ENCODE measurements around the gene MESD. TPM values are rescaled to one million over a fixed set of nuclear protein-coding genes. Genes with fewer than 3 reads are reported as not detected.
A peak's percentile ranks its signal among the peaks of the same experiment; 100 is the strongest.
"Not testable (repeated sequence)": the region's sequence is repeated elsewhere in the genome, so short reads cannot be mapped to it uniquely, and the experiment has no call there.

MESD gene
- total RNA-seq, 5 donors from 2014 or later (not counting 1 experiment from before 2014, with no cell fraction given), result 17.7 to 32.8 (median 30.7) TPM

- DNase-seq (peak in 1 of 35 experiments; percentile 7), ATAC-seq (replicated peaks in 1 of 4) (peak in 3 of 4 experiments; percentile 69 to 90 (median 86))
- H3K36me3 ChIP-seq (ENCODE audit: control insufficient read depth in 2 of 2, extremely low read depth in 1 of 2, insufficient read depth in 1 of 2, low read length in 1 of 2), result peaks cover 7 to 27% of the 10 kb centered on the region in 2 donors
- WGBS (ENCODE audit: insufficient coverage), result 71% methylated on average over 5 of the region's 19 CpGs
- H3K9me3 Mint-ChIP-seq; H3K9me3 ChIP-seq; POLR2A ChIA-PET; H3K4me3 Mint-ChIP-seq; H3K4me1 ChIP-seq (ENCODE audit: control insufficient read depth in 1 of 2, extremely low read depth in 1 of 2, insufficient read depth in 2 of 2, low read length in 2 of 2); H3K4me1 Mint-ChIP-seq; H3K4me3 ChIP-seq (ENCODE audit: control insufficient read depth in 1 of 2, extremely low read depth in 1 of 2, low read length in 1 of 2); H3K27me3 Mint-ChIP-seq; H3K27ac ChIP-seq (ENCODE audit: low read length); H3K27me3 ChIP-seq (replicated peaks in 1 of 2; ENCODE audit: control insufficient read depth in 2 of 2, extremely low read depth in 1 of 2, insufficient read depth in 2 of 2, low read length in 1 of 2); H3K27ac Mint-ChIP-seq; CTCF ChIA-PET: not testable (repeated sequence)
- H3K36me3 Mint-ChIP-seq, result peaks cover 63% of the 10 kb centered on the region
Measured at GRCh38 chr15:80955571-80956452, 33.8 kb downstream of the MESD start.

DNA sequence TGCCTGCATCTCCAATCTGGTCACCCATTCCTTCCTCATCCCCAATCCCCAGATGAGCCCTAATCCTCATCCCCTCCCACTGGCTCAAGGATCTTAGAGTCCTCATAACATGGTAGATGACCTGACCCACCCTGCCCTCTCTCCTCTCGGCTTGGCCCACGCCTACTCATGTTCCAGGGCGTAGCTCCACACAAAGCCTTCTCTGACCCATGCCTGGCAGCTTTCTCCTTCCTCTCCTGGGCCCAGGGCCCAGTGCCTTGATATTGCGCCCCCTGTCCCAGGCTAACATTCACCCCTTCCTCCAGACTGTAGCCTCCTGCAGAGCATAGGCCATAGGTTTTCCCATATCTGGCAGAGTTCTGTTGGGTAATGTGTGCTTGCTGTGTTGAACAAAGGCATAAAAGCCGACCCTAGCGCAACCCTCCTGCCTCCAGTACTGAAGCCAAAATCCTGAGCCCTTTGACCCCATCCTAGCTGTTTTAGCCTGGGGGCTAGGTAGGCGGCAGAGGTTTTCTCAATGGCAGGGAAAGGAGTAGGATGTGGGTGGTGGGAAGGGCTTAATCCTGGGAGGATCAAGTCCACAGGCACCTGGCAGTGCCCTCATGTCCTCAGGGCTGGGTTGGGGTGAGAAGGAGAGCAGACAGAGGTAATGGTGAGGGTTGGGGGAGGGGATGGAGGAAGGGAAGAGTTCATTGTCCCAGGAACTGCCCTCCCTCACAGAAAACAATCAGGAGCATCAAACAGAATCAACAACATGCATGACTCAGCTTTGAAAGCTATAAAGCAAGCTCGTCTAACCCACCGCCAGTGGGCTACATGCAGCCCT, 35.5 kb downstream of the MESD start:
- WGBS (ENCODE audit: insufficient coverage), result 90% methylated on average over 3 of the region's 9 CpGs
- Mint-ChIP-seq H3K9me3 (no peaks in the 10 kb centered on the region), H3K36me3 (peaks cover 62% of the 10 kb centered on the region), H3K4me1 (peaks cover 5 to 6% (median 5%) of the 10 kb centered on the region in 3 donors), H3K27me3 (no peaks in the 10 kb centered on the region), H3K27ac (no peak overlapping the region), H3K4me3 (no peak overlapping the region)
- H3K4me1 ChIP-seq (ENCODE audit: control insufficient read depth in 1 of 2, extremely low read depth in 1 of 2, insufficient read depth in 2 of 2, low read length in 2 of 2), result no peaks in the 10 kb centered on the region
- H3K27me3 ChIP-seq (replicated peaks in 1 of 2; ENCODE audit: control insufficient read depth in 2 of 2, extremely low read depth in 1 of 2, insufficient read depth in 2 of 2, low read length in 1 of 2), result no peaks in the 10 kb centered on the region
- no peaks in the 10 kb centered on the region for H3K9me3 ChIP-seq
- H3K36me3 ChIP-seq (ENCODE audit: control insufficient read depth in 2 of 2, extremely low read depth in 1 of 2, insufficient read depth in 1 of 2, low read length in 1 of 2), result peaks cover 13 to 37% of the 10 kb centered on the region in 2 donors
- POLR2A ChIA-PET, result no interaction called here
- no peak for DNase-seq
- no peak overlapping the region for H3K4me3 ChIP-seq (ENCODE audit: control insufficient read depth in 1 of 2, extremely low read depth in 1 of 2, low read length in 1 of 2)
- no peak overlapping the region for H3K27ac ChIP-seq (ENCODE audit: low read length)
- ATAC-seq (replicated peaks in 1 of 4), result no peak
- CTCF ChIA-PET, result no interaction called here

DNA sequence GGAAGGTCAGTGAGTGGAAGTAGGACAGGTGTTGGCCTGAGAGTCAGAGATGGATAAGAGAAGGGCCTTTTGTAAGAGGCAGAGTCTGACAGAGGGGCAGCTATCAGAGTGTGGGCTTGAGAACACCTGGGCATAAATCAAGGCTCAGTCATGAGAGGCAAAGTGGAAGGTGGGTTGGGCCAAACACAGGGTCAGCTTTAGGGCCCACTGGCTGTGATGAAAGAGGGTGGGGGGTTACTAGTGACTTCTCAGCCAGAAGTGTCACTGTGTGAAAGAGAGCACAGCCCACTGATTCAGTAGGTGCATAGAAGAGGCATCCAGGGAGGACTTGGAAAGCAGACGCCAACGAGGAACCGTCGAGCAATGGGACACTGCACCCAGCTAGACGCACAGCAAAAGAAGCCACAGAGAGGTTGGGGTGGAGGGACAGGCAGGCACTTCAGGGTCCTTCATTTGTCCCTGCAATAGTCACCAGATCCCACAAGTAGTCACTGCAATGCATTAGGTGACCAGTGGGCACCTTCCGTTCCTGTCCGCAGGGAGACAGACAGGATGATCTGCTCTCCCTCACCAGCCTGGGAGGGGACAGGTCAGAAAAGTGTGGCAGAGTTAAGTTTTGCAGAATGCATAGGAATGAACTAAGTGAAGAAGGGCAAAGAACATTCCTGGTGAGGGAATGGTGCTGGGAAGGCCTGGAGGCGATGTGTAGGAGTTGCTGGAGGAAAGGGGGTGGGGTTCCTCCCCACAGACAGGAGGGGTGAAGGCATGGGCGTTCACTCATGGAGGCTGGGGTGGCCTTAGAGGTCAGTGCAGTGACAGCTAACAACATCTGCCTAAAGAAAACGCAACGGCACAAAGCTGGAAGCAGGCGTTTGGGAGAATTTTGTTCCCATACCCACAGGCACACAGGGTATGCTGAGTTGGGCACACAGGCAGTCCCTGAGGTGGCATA, 36.3 kb downstream of the MESD start:
- ChIA-PET CTCF (interaction anchor here in 1 of 2 donors (0.8 kb wide), 1 partner anchor 135 kb away, joined by 3 read pairs; no protein-coding TSS in a partner anchor), POLR2A (no interaction called here)
- no peak overlapping the region for H3K4me3 Mint-ChIP-seq
- H3K27ac Mint-ChIP-seq, result no peak overlapping the region
- Histone ChIP-seq H3K27me3 (replicated peaks in 1 of 2; ENCODE audit: control insufficient read depth in 2 of 2, extremely low read depth in 1 of 2, insufficient read depth in 2 of 2, low read length in 1 of 2) (no peaks in the 10 kb centered on the region), H3K36me3 (ENCODE audit: control insufficient read depth in 2 of 2, extremely low read depth in 1 of 2, insufficient read depth in 1 of 2, low read length in 1 of 2) (peaks cover 14 to 39% of the 10 kb centered on the region in 2 donors), H3K4me1 (ENCODE audit: control insufficient read depth in 1 of 2, extremely low read depth in 1 of 2, insufficient read depth in 2 of 2, low read length in 2 of 2) (no peaks in the 10 kb centered on the region), H3K9me3 (no peaks in the 10 kb centered on the region), H3K4me3 (ENCODE audit: control insufficient read depth in 1 of 2, extremely low read depth in 1 of 2, low read length in 1 of 2) (no peak overlapping the region), H3K27ac (ENCODE audit: low read length) (no peak overlapping the region)
- no peaks in the 10 kb centered on the region for H3K27me3 Mint-ChIP-seq
- H3K9me3 Mint-ChIP-seq, result no peaks in the 10 kb centered on the region
- 97% methylated on average over 7 of the region's 12 CpGs for WGBS (ENCODE audit: insufficient coverage)
- ATAC-seq (replicated peaks in 1 of 4) (no peak), DNase-seq (no peak)
- H3K36me3 Mint-ChIP-seq, result peaks cover 57% of the 10 kb centered on the region
- peaks cover 5 to 6% (median 5%) of the 10 kb centered on the region in 3 donors for H3K4me1 Mint-ChIP-seq

- DNase-seq (no peak), ATAC-seq (replicated peaks in 1 of 4) (no peak)
- Histone ChIP-seq H3K9me3 (no peaks in the 10 kb centered on the region), H3K4me3 (ENCODE audit: control insufficient read depth in 1 of 2, extremely low read depth in 1 of 2, low read length in 1 of 2) (no peak overlapping the region), H3K36me3 (ENCODE audit: control insufficient read depth in 2 of 2, extremely low read depth in 1 of 2, insufficient read depth in 1 of 2, low read length in 1 of 2) (peaks cover 12 to 50% of the 10 kb centered on the region in 2 donors), H3K27me3 (replicated peaks in 1 of 2; ENCODE audit: control insufficient read depth in 2 of 2, extremely low read depth in 1 of 2, insufficient read depth in 2 of 2, low read length in 1 of 2) (no peaks in the 10 kb centered on the region), H3K4me1 (ENCODE audit: control insufficient read depth in 1 of 2, extremely low read depth in 1 of 2, insufficient read depth in 2 of 2, low read length in 2 of 2) (no peaks in the 10 kb centered on the region), H3K27ac (ENCODE audit: low read length) (no peak overlapping the region)
- Mint-ChIP-seq H3K9me3 (no peaks in the 10 kb centered on the region), H3K4me1 (peaks cover 3 to 6% (median 5%) of the 10 kb centered on the region in 3 donors), H3K27ac (no peak overlapping the region), H3K4me3 (no peak overlapping the region), H3K36me3 (peaks cover 59% of the 10 kb centered on the region), H3K27me3 (no peaks in the 10 kb centered on the region)
- ChIA-PET POLR2A (no interaction called here), CTCF (no interaction called here)
- WGBS (ENCODE audit: insufficient coverage), result 52% methylated on average over 2 of the region's 5 CpGs
Measured at GRCh38 chr15:80951941-80952340, 37.7 kb downstream of the MESD start.

- Histone ChIP-seq H3K4me3 (ENCODE audit: control insufficient read depth in 1 of 2, extremely low read depth in 1 of 2, low read length in 1 of 2) (no peak overlapping the region), H3K36me3 (ENCODE audit: control insufficient read depth in 2 of 2, extremely low read depth in 1 of 2, insufficient read depth in 1 of 2, low read length in 1 of 2) (peaks cover 20 to 58% of the 10 kb centered on the region in 2 donors), H3K4me1 (ENCODE audit: control insufficient read depth in 1 of 2, extremely low read depth in 1 of 2, insufficient read depth in 2 of 2, low read length in 2 of 2) (no peaks in the 10 kb centered on the region), H3K27me3 (replicated peaks in 1 of 2; ENCODE audit: control insufficient read depth in 2 of 2, extremely low read depth in 1 of 2, insufficient read depth in 2 of 2, low read length in 1 of 2) (no peaks in the 10 kb centered on the region), H3K27ac (ENCODE audit: low read length) (no peak overlapping the region), H3K9me3 (no peaks in the 10 kb centered on the region)
- DNase-seq (no peak), ATAC-seq (replicated peaks in 1 of 4) (no peak)
- 90% methylated on average over 4 of the region's 8 CpGs for WGBS (ENCODE audit: insufficient coverage)
- H3K36me3 Mint-ChIP-seq, result peaks cover 65% of the 10 kb centered on the region
- peaks cover 0 to 5% (median 2%) of the 10 kb centered on the region in 3 donors for H3K4me1 Mint-ChIP-seq
- no peak overlapping the region for H3K27ac Mint-ChIP-seq
- POLR2A ChIA-PET, result interaction anchor here in 1 of 2 donors (0.5 kb wide), 1 partner anchor 32 kb away, joined by 7 read pairs; no protein-coding TSS in a partner anchor
- CTCF ChIA-PET, result no interaction called here
- H3K4me3 Mint-ChIP-seq, result no peak overlapping the region
- H3K27me3 Mint-ChIP-seq, result no peaks in the 10 kb centered on the region
- H3K9me3 Mint-ChIP-seq, result no peaks in the 10 kb centered on the region
Measured at GRCh38 chr15:80950291-80951078, 39.1 kb downstream of the MESD start.
